DOHH2 (cell line): ENCODE data around the gene FOXRED2.

Experiments
- CTCF ChIP-seq: fragments of 200-600 bp; sonication (generic); IDR thresholded peaks from one replicate; pipeline ENCODE4 v1.5.1; 2014; ENCODE audit warnings: antibody characterized with exemption, mild to moderate bottlenecking, low read depth, low read length; ENCODE audit not compliant: poor library complexity, severe bottlenecking
- EZH2phosphoT487 ChIP-seq: fragments of 200-600 bp; sonication (generic); IDR thresholded peaks from 2 replicates; pipeline ENCODE4 v1.6.1; 2017; ENCODE audit warnings: borderline replicate concordance, mild to moderate bottlenecking, antibody characterized with exemption, low read length, moderate library complexity, mixed read lengths

GRCh38 chr22:36469094-36469710, 37.6 kb downstream of the FOXRED2 start:
- no peak for TF ChIP-seq CTCF
- no peak for TF ChIP-seq EZH2phosphoT487
